GDM1 (cell line): Measurements from ENCODE around the gene ZNF227.
"Not testable (repeated sequence)": the region's sequence is repeated elsewhere in the genome, so short reads cannot be mapped to it uniquely, and the experiment has no call there.

ENCODE experiments used
- DNase-seq: peaks from one replicate; lab custom pipeline; 2025; lab: John Stamatoyannopoulos, UW

ZNF227 gene

GRCh38 chr19:44252332-44252731 lies 40.0 kb downstream of the ZNF227 start:
- DNase-seq = not testable (repeated sequence)

DNA sequence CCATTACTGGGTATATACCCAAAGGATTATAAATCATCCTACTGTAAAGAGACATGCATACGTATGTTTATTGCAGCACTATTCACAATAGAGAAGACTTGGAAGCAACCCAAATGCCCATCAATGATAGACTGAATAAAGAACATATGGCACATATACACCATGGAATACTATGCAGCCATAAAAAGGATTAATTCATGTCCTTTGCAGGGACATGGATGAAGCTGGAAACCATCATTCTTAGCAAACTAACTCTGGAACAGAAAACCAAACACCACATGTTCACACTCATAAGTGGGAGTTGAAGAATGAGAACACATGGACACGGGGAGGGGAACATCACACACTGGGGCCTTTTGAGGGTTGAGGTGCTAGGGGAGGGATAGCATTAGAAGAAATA lies 41.1 kb downstream of the ZNF227 start:
- not testable (repeated sequence) for DNase-seq

- DNase-seq = no peak
Observed at GRCh38 chr19:44254496-44254895, 42.2 kb downstream of the ZNF227 start.

DNA sequence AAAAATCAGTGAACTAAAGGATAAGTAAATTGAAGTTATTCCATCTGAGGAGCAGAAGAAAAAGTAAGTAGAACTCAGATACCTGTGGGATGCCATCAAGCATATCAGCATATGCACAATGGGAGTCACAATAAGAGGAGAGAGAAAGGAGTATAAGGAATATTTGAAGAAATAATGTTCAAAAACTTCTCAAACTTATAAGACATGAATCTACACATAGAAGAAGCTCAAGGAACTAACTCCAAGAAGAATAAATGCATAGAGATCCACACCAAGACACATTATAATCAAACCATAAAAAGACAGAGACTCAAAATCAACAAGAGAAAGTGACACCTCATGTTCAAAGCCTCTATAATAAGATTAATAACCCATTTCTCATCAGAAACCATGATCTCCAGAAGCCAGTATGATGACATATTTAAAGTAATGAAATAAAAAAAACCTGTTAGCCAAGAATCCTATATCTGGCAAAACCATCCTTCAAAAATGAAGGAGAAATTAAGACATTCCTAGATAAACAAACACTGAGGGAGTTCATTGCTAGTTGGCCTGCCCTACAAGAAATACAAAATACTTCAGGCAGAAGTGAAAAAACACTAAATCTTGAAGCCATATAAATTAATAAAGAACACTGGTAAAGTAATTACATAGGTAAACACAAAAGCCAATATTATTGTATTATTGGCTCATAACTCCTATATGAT lies 43.5 kb downstream of the ZNF227 start:
- no peak for DNase-seq

DNA sequence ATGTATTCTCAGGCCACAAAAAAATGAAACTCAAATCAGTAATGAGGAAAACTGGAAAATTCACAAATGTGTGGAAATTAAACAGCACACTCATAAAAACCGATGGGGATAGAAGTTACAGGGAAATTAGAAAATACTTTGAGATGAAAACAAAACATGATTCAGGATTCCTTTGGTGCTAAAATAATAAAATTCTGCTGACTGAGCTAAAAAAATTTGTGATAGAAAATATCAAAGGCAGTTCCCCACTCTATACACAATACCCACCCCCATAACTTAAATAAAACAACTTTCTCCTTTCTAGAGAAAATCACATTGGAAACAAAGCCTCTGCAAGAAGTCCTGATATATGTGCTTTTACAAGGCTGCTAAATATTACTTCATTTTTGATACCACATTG lies 45.8 kb downstream of the ZNF227 start:
- DNase-seq = no peak

GRCh38 chr19:44258835-44259413 lies 46.6 kb downstream of the ZNF227 start:
- no peak for DNase-seq

DNA sequence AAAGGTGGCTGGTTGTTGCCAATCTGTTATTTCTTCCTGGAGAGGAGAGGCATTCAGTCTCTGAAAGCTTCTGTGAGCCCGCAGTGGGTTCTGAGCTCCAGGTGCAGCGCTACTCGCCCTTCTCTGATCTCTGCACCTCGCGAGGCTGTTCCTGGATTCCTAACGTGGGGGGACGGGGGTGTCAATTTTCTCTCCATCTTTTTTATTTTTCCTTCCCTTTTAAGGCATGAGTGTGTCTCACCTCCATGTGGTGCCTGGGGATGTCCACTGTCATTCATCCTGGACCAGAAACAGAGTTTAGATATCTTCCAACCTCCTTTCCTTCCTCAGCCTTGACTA lies 48.0 kb downstream of the ZNF227 start:
- no peak for DNase-seq

GRCh38 chr19:44260695-44261446 lies 48.5 kb downstream of the ZNF227 start:
- DNase-seq = no peak

GRCh38 chr19:44277331-44277730 lies 65.0 kb downstream of the ZNF227 start:
- no peak for DNase-seq

DNA sequence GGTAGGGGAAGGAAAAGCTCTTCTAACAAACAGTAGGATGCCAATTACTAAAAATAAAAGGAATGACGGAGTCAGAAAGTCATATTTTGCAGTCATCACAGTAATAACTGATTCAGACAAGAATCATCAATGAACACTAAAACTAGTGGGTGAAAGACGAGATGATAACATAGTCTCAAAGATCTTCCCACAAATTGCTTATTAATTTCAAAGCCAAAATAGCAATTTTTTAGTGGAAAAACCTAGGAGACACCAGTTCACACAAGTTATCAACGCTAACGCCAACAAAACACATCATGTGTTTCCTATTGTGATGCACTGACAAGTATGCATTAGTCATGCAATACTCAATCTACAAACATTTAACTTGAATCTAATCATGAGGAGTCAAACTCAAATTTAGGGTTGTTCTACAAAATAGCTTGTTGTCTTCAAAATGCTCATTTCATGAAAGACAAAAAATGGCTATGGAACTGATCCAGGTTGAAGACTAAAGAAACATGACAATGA lies 65.9 kb downstream of the ZNF227 start:
- no peak for DNase-seq

GRCh38 chr19:44280916-44281315 lies 68.6 kb downstream of the ZNF227 start:
- no peak for DNase-seq

DNA sequence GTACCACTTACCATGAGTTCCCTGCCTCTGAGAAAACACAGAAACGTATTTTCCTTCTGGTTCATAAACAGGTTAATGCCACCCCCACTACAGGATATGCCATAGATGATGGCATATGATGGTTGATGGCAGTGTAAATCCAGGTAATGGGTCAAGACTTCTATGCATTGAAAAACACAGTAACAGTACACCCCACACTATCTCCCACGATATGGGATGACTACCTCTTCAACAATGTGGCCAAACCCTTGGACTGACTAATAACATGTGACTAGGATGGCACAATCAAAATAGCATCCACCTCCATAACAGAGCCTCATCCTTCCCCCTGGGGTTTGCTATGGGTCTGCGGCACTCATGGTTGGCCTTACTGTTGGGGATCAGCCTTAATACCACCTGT lies 70.5 kb downstream of the ZNF227 start:
- no peak for DNase-seq

DNA sequence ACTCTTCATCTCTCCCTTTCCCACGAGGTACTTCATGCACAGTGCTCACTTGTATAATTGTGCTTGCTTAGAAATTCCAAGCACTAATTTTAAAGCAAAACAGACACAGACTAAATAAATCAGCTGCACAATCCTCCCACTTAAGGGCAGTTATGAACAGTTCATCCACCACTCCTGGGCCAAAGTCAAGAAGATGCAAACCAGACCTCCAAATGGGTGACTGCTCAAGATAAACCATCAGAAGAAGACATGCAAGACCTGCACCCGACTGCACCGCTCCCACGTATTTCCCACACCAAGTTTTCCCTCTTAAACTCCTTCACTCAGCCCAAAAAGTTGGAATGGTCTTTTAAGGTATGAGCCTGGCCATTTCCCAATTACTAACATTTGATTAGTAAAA lies 72.6 kb downstream of the ZNF227 start:
- DNase-seq = no peak
